ENCODE measurements around the gene ZNF385D.

ZNF385D gene

GRCh38 chr3:21515417-21515816 lies 235.6 kb downstream of the ZNF385D start:
- Histone ChIP-seq H3K27ac (replicated peaks; ENCODE audit: low read length) (no peak overlapping the region), H3K4ac (ENCODE audit: low read length) (no peak overlapping the region), H4K8ac (ENCODE audit: low read depth, low read length) (no peak overlapping the region), H3K9ac (ENCODE audit: low read depth, low read length, poor library complexity) (no peak overlapping the region), H2BK5ac (ENCODE audit: low read length) (no peak overlapping the region), H2AK5ac (ENCODE audit: low read depth, low read length) (no peak overlapping the region), H3K9me3 (replicated peaks in 1 of 2; ENCODE audit: control insufficient read depth in 2 of 2, insufficient read depth in 1 of 2, low read depth in 1 of 2, low read length in 2 of 2) (no peaks in the 10 kb centered on the region), H3K36me3 (replicated peaks in 1 of 2; ENCODE audit: control insufficient read depth in 2 of 2, insufficient read depth in 2 of 2, low read length in 2 of 2) (no peaks in the 10 kb centered on the region), H2BK15ac (ENCODE audit: low read length) (no peak overlapping the region), H3K18ac (ENCODE audit: low read length) (no peak overlapping the region), H3K27me3 (ENCODE audit: control insufficient read depth in 3 of 3, insufficient read depth in 3 of 3, low read depth in 1 of 3, low read length in 3 of 3) (no peaks in the 10 kb centered on the region), H2BK120ac (ENCODE audit: low read depth, low read length) (no peak overlapping the region), H2BK12ac (ENCODE audit: low read length) (no peak overlapping the region), H3K79me1 (ENCODE audit: low read depth, low read length) (no peaks in the 10 kb centered on the region), H4K91ac (ENCODE audit: low read depth, low read length, poor library complexity) (no peak overlapping the region), H3K23ac (ENCODE audit: low read depth, low read length, poor library complexity) (no peak overlapping the region), H3K4me1 (ENCODE audit: control insufficient read depth in 2 of 2, insufficient read depth in 1 of 2, low read depth in 1 of 2, low read length in 2 of 2) (no peaks in the 10 kb centered on the region), H3K4me2 (ENCODE audit: insufficient read depth, low read length, poor library complexity, severe bottlenecking) (no peak overlapping the region), H3K4me3 (ENCODE audit: low read length in 2 of 2) (no peak overlapping the region), H2AFZ (ENCODE audit: low read length) (no peak overlapping the region), H3K14ac (ENCODE audit: low read length) (no peak overlapping the region)
- DNase-seq (ENCODE audit: low spot score) = no peak
- no CpG with 5 or more reads among the region's 1 CpG for WGBS, 2 donors (ENCODE audit: extremely low coverage in 2 of 2, insufficient read length in 2 of 2, insufficient replicate concordance in 1 of 2)

- Histone ChIP-seq H3K27me3 (ENCODE audit: control insufficient read depth in 3 of 3, insufficient read depth in 3 of 3, low read depth in 1 of 3, low read length in 3 of 3) (no peaks in the 10 kb centered on the region), H4K8ac (ENCODE audit: low read depth, low read length) (no peak overlapping the region), H3K9me3 (replicated peaks in 1 of 2; ENCODE audit: control insufficient read depth in 2 of 2, insufficient read depth in 1 of 2, low read depth in 1 of 2, low read length in 2 of 2) (no peaks in the 10 kb centered on the region), H3K27ac (replicated peaks; ENCODE audit: low read length) (no peak overlapping the region), H2AK5ac (ENCODE audit: low read depth, low read length) (no peak overlapping the region), H3K14ac (ENCODE audit: low read length) (no peak overlapping the region), H2BK5ac (ENCODE audit: low read length) (no peak overlapping the region), H3K4me1 (ENCODE audit: control insufficient read depth in 2 of 2, insufficient read depth in 1 of 2, low read depth in 1 of 2, low read length in 2 of 2) (no peaks in the 10 kb centered on the region), H3K18ac (ENCODE audit: low read length) (no peak overlapping the region), H3K4me3 (ENCODE audit: low read length in 2 of 2) (no peak overlapping the region), H2BK120ac (ENCODE audit: low read depth, low read length) (no peak overlapping the region), H4K91ac (ENCODE audit: low read depth, low read length, poor library complexity) (no peak overlapping the region), H2AFZ (ENCODE audit: low read length) (no peak overlapping the region), H3K36me3 (replicated peaks in 1 of 2; ENCODE audit: control insufficient read depth in 2 of 2, insufficient read depth in 2 of 2, low read length in 2 of 2) (no peaks in the 10 kb centered on the region), H3K4ac (ENCODE audit: low read length) (no peak overlapping the region), H3K9ac (ENCODE audit: low read depth, low read length, poor library complexity) (no peak overlapping the region), H3K79me1 (ENCODE audit: low read depth, low read length) (no peaks in the 10 kb centered on the region), H3K23ac (ENCODE audit: low read depth, low read length, poor library complexity) (no peak overlapping the region), H2BK15ac (ENCODE audit: low read length) (no peak overlapping the region), H3K4me2 (ENCODE audit: insufficient read depth, low read length, poor library complexity, severe bottlenecking) (no peak overlapping the region), H2BK12ac (ENCODE audit: low read length) (no peak overlapping the region)
- no CpG with 5 or more reads among the region's 5 CpGs for WGBS, 2 donors (ENCODE audit: extremely low coverage in 2 of 2, insufficient read length in 2 of 2, insufficient replicate concordance in 1 of 2)
- no peak for DNase-seq (ENCODE audit: low spot score)
Observed at GRCh38 chr3:21509731-21510470, 241.1 kb downstream of the ZNF385D start.

GRCh38 chr3:21508246-21508645 lies 242.8 kb downstream of the ZNF385D start:
- Histone ChIP-seq H3K18ac (ENCODE audit: low read length) (no peak overlapping the region), H3K36me3 (replicated peaks in 1 of 2; ENCODE audit: control insufficient read depth in 2 of 2, insufficient read depth in 2 of 2, low read length in 2 of 2) (no peaks in the 10 kb centered on the region), H3K79me1 (ENCODE audit: low read depth, low read length) (no peaks in the 10 kb centered on the region), H3K9me3 (replicated peaks in 1 of 2; ENCODE audit: control insufficient read depth in 2 of 2, insufficient read depth in 1 of 2, low read depth in 1 of 2, low read length in 2 of 2) (no peaks in the 10 kb centered on the region), H4K91ac (ENCODE audit: low read depth, low read length, poor library complexity) (no peak overlapping the region), H3K14ac (ENCODE audit: low read length) (no peak overlapping the region), H3K23ac (ENCODE audit: low read depth, low read length, poor library complexity) (no peak overlapping the region), H3K4me3 (ENCODE audit: low read length in 2 of 2) (no peak overlapping the region), H2AK5ac (ENCODE audit: low read depth, low read length) (no peak overlapping the region), H4K8ac (ENCODE audit: low read depth, low read length) (no peak overlapping the region), H3K4me1 (ENCODE audit: control insufficient read depth in 2 of 2, insufficient read depth in 1 of 2, low read depth in 1 of 2, low read length in 2 of 2) (no peaks in the 10 kb centered on the region), H3K4me2 (ENCODE audit: insufficient read depth, low read length, poor library complexity, severe bottlenecking) (no peak overlapping the region), H2BK12ac (ENCODE audit: low read length) (no peak overlapping the region), H2BK15ac (ENCODE audit: low read length) (no peak overlapping the region), H3K27ac (replicated peaks; ENCODE audit: low read length) (no peak overlapping the region), H3K4ac (ENCODE audit: low read length) (no peak overlapping the region), H2BK5ac (ENCODE audit: low read length) (no peak overlapping the region), H2AFZ (ENCODE audit: low read length) (no peak overlapping the region), H2BK120ac (ENCODE audit: low read depth, low read length) (no peak overlapping the region), H3K27me3 (ENCODE audit: control insufficient read depth in 3 of 3, insufficient read depth in 3 of 3, low read depth in 1 of 3, low read length in 3 of 3) (no peaks in the 10 kb centered on the region), H3K9ac (ENCODE audit: low read depth, low read length, poor library complexity) (no peak overlapping the region)
- no peak for DNase-seq (ENCODE audit: low spot score)

- H3K27ac ChIP-seq (replicated peaks; ENCODE audit: low read length) = no peak overlapping the region
- H3K79me1 ChIP-seq (ENCODE audit: low read depth, low read length) = no peaks in the 10 kb centered on the region
- H2BK12ac ChIP-seq (ENCODE audit: low read length) = no peak overlapping the region
- no peaks in the 10 kb centered on the region for H3K27me3 ChIP-seq (ENCODE audit: control insufficient read depth in 3 of 3, insufficient read depth in 3 of 3, low read depth in 1 of 3, low read length in 3 of 3)
- no peak overlapping the region for H3K4me2 ChIP-seq (ENCODE audit: insufficient read depth, low read length, poor library complexity, severe bottlenecking)
- no peak overlapping the region for H3K4ac ChIP-seq (ENCODE audit: low read length)
- no peak for DNase-seq (ENCODE audit: low spot score)
- no CpG with 5 or more reads among the region's 4 CpGs for WGBS, 2 donors (ENCODE audit: extremely low coverage in 2 of 2, insufficient read length in 2 of 2, insufficient replicate concordance in 1 of 2)
- H4K91ac ChIP-seq (ENCODE audit: low read depth, low read length, poor library complexity) = no peak overlapping the region
- no peak overlapping the region for H2BK120ac ChIP-seq (ENCODE audit: low read depth, low read length)
- peaks cover 0 to 3% of the 10 kb centered on the region in 2 donors for H3K4me1 ChIP-seq (ENCODE audit: control insufficient read depth in 2 of 2, insufficient read depth in 1 of 2, low read depth in 1 of 2, low read length in 2 of 2)
- H3K23ac ChIP-seq (ENCODE audit: low read depth, low read length, poor library complexity) = no peak overlapping the region
- H2BK15ac ChIP-seq (ENCODE audit: low read length) = no peak overlapping the region
- H3K9ac ChIP-seq (ENCODE audit: low read depth, low read length, poor library complexity) = no peak overlapping the region
- H3K14ac ChIP-seq (ENCODE audit: low read length) = no peak overlapping the region
- H2AK5ac ChIP-seq (ENCODE audit: low read depth, low read length) = no peak overlapping the region
- H3K18ac ChIP-seq (ENCODE audit: low read length) = no peak overlapping the region
- H3K4me3 ChIP-seq (ENCODE audit: low read length in 2 of 2) = no peak overlapping the region
- no peaks in the 10 kb centered on the region for H3K36me3 ChIP-seq (replicated peaks in 1 of 2; ENCODE audit: control insufficient read depth in 2 of 2, insufficient read depth in 2 of 2, low read length in 2 of 2)
- H2AFZ ChIP-seq (ENCODE audit: low read length) = no peak overlapping the region
- H2BK5ac ChIP-seq (ENCODE audit: low read length) = no peak overlapping the region
- H3K9me3 ChIP-seq (replicated peaks in 1 of 2; ENCODE audit: control insufficient read depth in 2 of 2, insufficient read depth in 1 of 2, low read depth in 1 of 2, low read length in 2 of 2) = no peaks in the 10 kb centered on the region
- H4K8ac ChIP-seq (ENCODE audit: low read depth, low read length) = no peak overlapping the region
Observed at GRCh38 chr3:21505711-21506460, 245.1 kb downstream of the ZNF385D start.

All from neuronal stem cell (in vitro differentiated cells).